ENCODE measurements around the gene PCMT1. TPM values are rescaled to one million over a fixed set of nuclear protein-coding genes. Genes with fewer than 3 reads are reported as not detected.

Gene PCMT1
- total RNA-seq, 1 donor from 2014 or later = 44.9 TPM

- Mint-ChIP-seq H3K4me1 (no peaks in the 10 kb centered on the region), H3K27ac (no peak overlapping the region), H3K36me3 (ENCODE audit: low read depth) (peaks cover 47% of the 10 kb centered on the region), H3K9me3 (peaks cover 8% of the 10 kb centered on the region), H3K4me3 (no peak overlapping the region), H3K27me3 (no peaks in the 10 kb centered on the region)
- no peak for ATAC-seq (ENCODE audit: low read depth)
- intact Hi-C loops (cut with micrococcal nuclease) = no loop called here
- CTCF ChIA-PET = interaction anchor here (0.6 kb wide), 1 partner anchor 543 kb away, joined by 3 read pairs; no protein-coding TSS in a partner anchor
- DNase-seq = no peak
- TF ChIP-seq CTCF (IDR thresholded peaks at IDR 0.05) = no peak
- POLR2A ChIA-PET = interaction anchor here (0.6 kb wide), 1 partner anchor 23 kb away, joined by 9 read pairs; no protein-coding TSS in a partner anchor
These were observed 20.1 kb downstream of the PCMT1 start for GRCh38 chr6:149769676-149770075.

GRCh38 chr6:149771185-149771584 is 21.6 kb downstream of the PCMT1 start:
- H3K27me3 Mint-ChIP-seq = no peaks in the 10 kb centered on the region
- intact Hi-C loops (cut with micrococcal nuclease) = no loop called here
- DNase-seq = no peak
- H3K4me1 Mint-ChIP-seq = no peaks in the 10 kb centered on the region
- no peak overlapping the region for H3K27ac Mint-ChIP-seq
- CTCF ChIA-PET = no interaction called here
- H3K4me3 Mint-ChIP-seq = no peak overlapping the region
- ATAC-seq (ENCODE audit: low read depth) = no peak
- TF ChIP-seq CTCF (IDR thresholded peaks at IDR 0.05) = no peak
- H3K9me3 Mint-ChIP-seq = peaks cover 4% of the 10 kb centered on the region
- peaks cover 49% of the 10 kb centered on the region for H3K36me3 Mint-ChIP-seq (ENCODE audit: low read depth)
- POLR2A ChIA-PET = no interaction called here

- Mint-ChIP-seq H3K36me3 (ENCODE audit: low read depth) (peaks cover 50% of the 10 kb centered on the region), H3K9me3 (no peaks in the 10 kb centered on the region), H3K27ac (no peak overlapping the region), H3K4me3 (no peak overlapping the region), H3K4me1 (no peaks in the 10 kb centered on the region), H3K27me3 (no peaks in the 10 kb centered on the region)
- CTCF ChIA-PET = no interaction called here
- intact Hi-C loops (cut with micrococcal nuclease) = no loop called here
- POLR2A ChIA-PET = no interaction called here
- ATAC-seq (ENCODE audit: low read depth) (no peak), DNase-seq (no peak)
- no peak for TF ChIP-seq CTCF (IDR thresholded peaks at IDR 0.05)
These were observed 22.4 kb downstream of the PCMT1 start for GRCh38 chr6:149771925-149772324.

GRCh38 chr6:149777624-149778023 is 28.1 kb downstream of the PCMT1 start:
- CTCF ChIA-PET = no interaction called here
- POLR2A ChIA-PET = no interaction called here
- intact Hi-C loops (cut with micrococcal nuclease) = no loop called here
- H3K27ac Mint-ChIP-seq = no peak overlapping the region
- no peaks in the 10 kb centered on the region for H3K4me1 Mint-ChIP-seq
- no peak for TF ChIP-seq CTCF (IDR thresholded peaks at IDR 0.05)
- DNase-seq (no peak), ATAC-seq (ENCODE audit: low read depth) (no peak)
- H3K36me3 Mint-ChIP-seq (ENCODE audit: low read depth) = peaks cover 50% of the 10 kb centered on the region
- no peak overlapping the region for H3K4me3 Mint-ChIP-seq
- no peaks in the 10 kb centered on the region for H3K9me3 Mint-ChIP-seq
- no peaks in the 10 kb centered on the region for H3K27me3 Mint-ChIP-seq

- Mint-ChIP-seq H3K4me1 (no peaks in the 10 kb centered on the region), H3K9me3 (no peaks in the 10 kb centered on the region), H3K27ac (no peak overlapping the region), H3K36me3 (ENCODE audit: low read depth) (peaks cover 52% of the 10 kb centered on the region), H3K27me3 (no peaks in the 10 kb centered on the region), H3K4me3 (no peak overlapping the region)
- DNase-seq = no peak
- ChIA-PET POLR2A (interaction anchor here (0.7 kb wide), 1 partner anchor 281 kb away, joined by 3 read pairs; no protein-coding TSS in a partner anchor), CTCF (no interaction called here)
- no peak for TF ChIP-seq CTCF (IDR thresholded peaks at IDR 0.05)
- intact Hi-C loops (cut with micrococcal nuclease) = no loop called here
- no peak for ATAC-seq (ENCODE audit: low read depth)
These were observed 30.1 kb downstream of the PCMT1 start for GRCh38 chr6:149779644-149779963.

Measured in activated B cell treated with CpG ODN at 0.5 μM for 24 hours (primary cell).